ENCODE measurements around the gene MLLT3. TPM values are rescaled to one million over a fixed set of nuclear protein-coding genes. Genes with fewer than 3 reads are reported as not detected.

MLLT3 gene
- total RNA-seq, 2 experiments from 2014 or later = 55.9 to 56.4 TPM

DNA sequence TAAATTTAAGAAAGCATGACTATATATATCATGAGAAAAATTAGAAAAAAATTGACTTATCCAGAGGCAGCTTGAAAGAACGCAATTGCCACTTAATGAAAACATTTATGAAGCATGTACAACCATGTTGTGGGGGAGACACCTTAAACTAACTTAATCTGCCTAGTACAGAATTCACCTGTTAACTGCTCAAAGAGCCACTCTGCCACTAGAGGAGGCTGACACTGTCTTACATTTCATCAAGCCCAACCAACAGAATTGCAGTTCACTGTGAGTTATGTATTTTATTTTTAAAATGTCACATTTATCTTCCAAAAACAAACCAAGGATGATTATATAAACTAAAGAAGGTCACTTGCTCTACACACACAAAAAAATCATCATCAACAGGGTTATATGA, 252.9 kb downstream of the MLLT3 start:
- Mint-ChIP-seq H3K4me1 (peaks cover 9% of the 10 kb centered on the region), H3K36me3 (peaks cover 24% of the 10 kb centered on the region), H3K4me3 (no peak overlapping the region), H3K27me3 (no peaks in the 10 kb centered on the region), H3K27ac (no peak overlapping the region), H3K9me3 (ENCODE audit: low read depth) (peaks cover 2% of the 10 kb centered on the region)
- DNase-seq (no peak), ATAC-seq (no peak)
- CTCF ChIA-PET = interaction anchor here (1.0 to 1.2 kb wide), 2 partner anchors 9 to 10 kb away, joined by 3 read pairs; no protein-coding TSS in a partner anchor

DNA sequence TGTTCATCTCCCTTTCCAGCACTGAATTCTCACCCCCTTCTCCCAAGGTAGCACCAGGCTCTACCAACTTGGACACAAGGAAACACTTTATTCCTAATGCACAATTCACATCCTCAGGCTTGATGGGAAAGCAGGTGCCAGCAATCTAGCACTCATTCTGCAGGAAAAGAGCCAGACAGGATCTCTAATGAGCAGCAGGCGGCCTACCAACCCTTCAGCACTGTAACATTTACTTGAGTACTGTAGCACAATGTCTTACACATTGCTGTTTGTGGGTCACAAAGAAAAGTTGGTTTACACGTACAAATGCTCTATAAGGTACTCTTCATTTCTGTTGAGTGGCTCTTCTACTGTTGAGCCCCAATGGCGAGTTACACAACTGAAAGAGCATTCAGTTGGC, 254.4 kb downstream of the MLLT3 start:
- Mint-ChIP-seq H3K27me3 (no peaks in the 10 kb centered on the region), H3K27ac (no peak overlapping the region), H3K4me1 (peaks cover 15% of the 10 kb centered on the region), H3K36me3 (peaks cover 33% of the 10 kb centered on the region), H3K4me3 (no peak overlapping the region), H3K9me3 (ENCODE audit: low read depth) (peaks cover 2% of the 10 kb centered on the region)
- DNase-seq (no peak), ATAC-seq (no peak)
- CTCF ChIA-PET = interaction anchor here (1.2 kb wide), 1 partner anchor 8 kb away, joined by 3 read pairs; no protein-coding TSS in a partner anchor

DNA sequence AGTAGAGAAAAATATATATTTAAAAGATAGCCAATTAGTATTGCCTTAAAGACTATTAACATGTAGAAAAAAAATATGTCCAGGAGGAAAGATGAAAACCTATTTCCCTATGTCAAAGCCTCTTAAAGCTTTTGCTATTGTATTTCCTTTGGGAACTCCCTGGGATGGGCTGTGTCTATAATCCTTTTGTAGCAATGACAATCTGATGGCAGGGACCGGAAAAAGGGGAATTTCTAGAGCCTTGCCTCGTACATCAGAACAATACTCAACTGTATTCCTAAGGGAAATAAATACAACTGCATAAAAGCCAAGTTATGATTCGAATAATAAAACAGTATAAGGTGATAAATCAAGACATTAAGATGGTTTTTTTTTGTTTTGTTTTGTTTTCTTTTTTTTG, 257.3 kb downstream of the MLLT3 start:
- H3K36me3 Mint-ChIP-seq = peaks cover 51% of the 10 kb centered on the region
- H3K4me3 Mint-ChIP-seq = no peak overlapping the region
- no peak overlapping the region for H3K27ac Mint-ChIP-seq
- no peaks in the 10 kb centered on the region for H3K27me3 Mint-ChIP-seq
- CTCF ChIA-PET = no interaction called here
- no peak for ATAC-seq
- H3K9me3 Mint-ChIP-seq (ENCODE audit: low read depth) = peaks cover 2% of the 10 kb centered on the region
- no peak for DNase-seq
- peaks cover 31% of the 10 kb centered on the region for H3K4me1 Mint-ChIP-seq

DNA sequence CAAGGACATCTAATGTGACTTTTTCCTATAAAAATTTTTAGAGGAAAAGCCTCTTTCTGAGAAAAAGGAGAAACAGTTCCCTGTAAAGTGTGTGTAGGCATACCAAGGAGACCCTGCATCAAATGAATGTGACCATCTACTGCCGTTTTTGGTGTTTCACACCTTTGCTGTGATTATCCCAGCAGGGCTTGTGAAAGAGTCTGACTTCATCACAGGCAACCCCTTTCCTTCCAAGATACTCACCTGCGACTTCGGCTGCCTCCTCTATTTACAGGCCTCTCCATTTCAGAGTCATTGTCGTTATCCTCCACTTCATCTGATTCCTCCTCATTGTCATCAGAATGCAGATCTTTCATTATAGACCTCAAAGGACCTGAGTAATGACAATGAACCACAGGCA, 259.1 kb downstream of the MLLT3 start:
- peaks cover 36% of the 10 kb centered on the region for H3K4me1 Mint-ChIP-seq
- no peaks in the 10 kb centered on the region for H3K27me3 Mint-ChIP-seq
- no peak for DNase-seq
- peaks cover 2% of the 10 kb centered on the region for H3K9me3 Mint-ChIP-seq (ENCODE audit: low read depth)
- no peak for ATAC-seq
- CTCF ChIA-PET = no interaction called here
- no peak overlapping the region for H3K4me3 Mint-ChIP-seq
- H3K36me3 Mint-ChIP-seq = peaks cover 59% of the 10 kb centered on the region
- peak overlapping the region; percentile 24 for H3K27ac Mint-ChIP-seq

DNA sequence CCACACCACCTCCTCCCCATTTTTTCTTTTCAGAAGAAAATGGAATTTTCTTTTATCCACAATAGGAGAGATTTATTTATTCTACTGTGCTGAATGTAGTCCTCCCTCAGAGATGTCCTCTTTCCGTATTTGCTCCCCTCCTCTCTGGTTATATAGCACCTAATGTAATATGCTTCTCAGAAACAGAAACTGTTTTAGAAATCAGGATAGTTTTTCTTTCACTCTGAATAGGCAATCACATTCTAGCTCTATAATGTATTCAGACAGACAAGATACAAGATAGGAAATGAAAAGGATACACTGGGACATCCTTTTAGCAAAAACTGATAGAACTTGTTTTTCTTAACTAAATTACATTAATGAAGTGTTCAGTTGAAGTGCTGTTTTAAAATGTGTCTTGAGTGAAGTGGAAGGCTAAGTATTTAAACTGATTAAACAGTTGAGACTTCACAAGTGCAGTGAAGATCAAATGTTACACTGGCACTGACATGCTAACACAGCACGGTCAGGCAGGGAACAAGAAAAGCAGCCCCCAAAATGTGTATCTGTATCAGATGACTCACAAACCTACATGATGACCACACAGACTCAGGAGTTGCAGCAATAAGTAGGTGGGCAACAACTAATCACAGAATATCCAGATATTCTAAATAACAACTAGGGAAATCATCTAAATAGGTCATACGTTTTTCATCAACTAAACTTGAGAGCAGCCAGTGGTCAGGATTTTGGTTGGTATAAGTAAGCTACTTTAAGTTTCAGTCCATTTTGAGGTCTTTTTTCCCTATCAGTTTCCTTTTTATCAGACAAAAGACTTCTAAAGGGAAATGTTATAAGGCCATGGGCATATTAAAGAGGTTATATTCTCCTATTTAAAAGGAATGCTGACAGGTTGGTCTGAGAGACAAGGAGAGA, 260.4 kb downstream of the MLLT3 start:
- ATAC-seq = peak; percentile 86
- peaks cover 55% of the 10 kb centered on the region for H3K36me3 Mint-ChIP-seq
- DNase-seq = no peak
- H3K9me3 Mint-ChIP-seq (ENCODE audit: low read depth) = no peaks in the 10 kb centered on the region
- peak overlapping the region; percentile 42 for H3K4me3 Mint-ChIP-seq
- peaks cover 44% of the 10 kb centered on the region for H3K4me1 Mint-ChIP-seq
- CTCF ChIA-PET = interaction anchor here (0.6 to 0.7 kb wide), 2 partner anchors 47 to 71 kb away, joined by 3 read pairs; no protein-coding TSS in a partner anchor
- H3K27me3 Mint-ChIP-seq = no peaks in the 10 kb centered on the region
- peak overlapping the region; percentile 87 for H3K27ac Mint-ChIP-seq

DNA sequence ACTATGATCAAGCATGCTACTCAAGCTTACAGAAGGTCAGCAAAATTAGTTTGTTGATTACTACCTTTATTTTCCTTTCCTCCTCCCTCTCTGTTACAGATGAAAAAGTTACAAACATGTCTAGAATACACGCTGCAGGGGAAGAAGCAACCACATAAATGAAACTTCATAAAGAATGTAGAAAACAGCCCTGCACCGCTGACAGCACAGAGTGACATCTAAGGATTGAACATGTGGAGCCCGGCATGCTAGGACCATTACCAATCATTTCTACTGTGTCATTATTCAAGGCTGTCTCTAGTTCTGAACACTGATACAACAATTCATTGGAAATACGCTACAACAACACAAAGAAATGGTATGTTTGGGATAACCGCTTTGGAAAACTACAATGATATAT, 261.1 kb downstream of the MLLT3 start:
- H3K4me1 Mint-ChIP-seq = peaks cover 51% of the 10 kb centered on the region
- H3K27ac Mint-ChIP-seq = peak overlapping the region; percentile 87
- peak overlapping the region; percentile 22 for H3K4me3 Mint-ChIP-seq
- CTCF ChIA-PET = interaction anchor here (1.6 kb wide), 1 partner anchor 26 kb away, joined by 3 read pairs; no protein-coding TSS in a partner anchor
- no peaks in the 10 kb centered on the region for H3K9me3 Mint-ChIP-seq (ENCODE audit: low read depth)
- H3K36me3 Mint-ChIP-seq = peaks cover 50% of the 10 kb centered on the region
- ATAC-seq = no peak
- no peaks in the 10 kb centered on the region for H3K27me3 Mint-ChIP-seq
- DNase-seq = no peak

DNA sequence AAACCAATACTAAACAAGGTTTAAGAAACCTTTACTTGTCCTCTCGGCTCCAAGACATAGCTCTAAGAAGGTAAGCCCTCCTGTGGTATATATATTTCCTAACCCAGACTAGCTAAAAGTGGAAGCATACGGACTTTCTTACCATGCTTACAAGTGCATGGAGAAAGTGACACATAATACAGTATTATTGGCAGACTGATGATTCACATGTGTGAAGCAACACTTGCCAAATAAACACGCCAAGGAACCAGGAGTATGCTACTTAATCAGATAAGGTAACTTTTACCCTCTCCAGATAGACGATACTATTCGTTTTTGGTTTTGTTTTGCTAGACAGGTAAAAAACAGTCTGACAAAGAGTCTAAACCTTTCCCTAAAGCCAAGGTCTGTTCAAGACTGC, 264.1 kb downstream of the MLLT3 start:
- CTCF ChIA-PET = interaction anchor here (0.9 to 2.3 kb wide), 2 partner anchors 65 to 582 kb away, joined by 3 to 8 read pairs; no protein-coding TSS in a partner anchor
- DNase-seq (no peak), ATAC-seq (no peak)
- no peaks in the 10 kb centered on the region for H3K9me3 Mint-ChIP-seq (ENCODE audit: low read depth)
- no peak overlapping the region for H3K4me3 Mint-ChIP-seq
- H3K4me1 Mint-ChIP-seq = peaks cover 69% of the 10 kb centered on the region
- no peaks in the 10 kb centered on the region for H3K27me3 Mint-ChIP-seq
- H3K27ac Mint-ChIP-seq = no peak overlapping the region
- peaks cover 54% of the 10 kb centered on the region for H3K36me3 Mint-ChIP-seq

DNA sequence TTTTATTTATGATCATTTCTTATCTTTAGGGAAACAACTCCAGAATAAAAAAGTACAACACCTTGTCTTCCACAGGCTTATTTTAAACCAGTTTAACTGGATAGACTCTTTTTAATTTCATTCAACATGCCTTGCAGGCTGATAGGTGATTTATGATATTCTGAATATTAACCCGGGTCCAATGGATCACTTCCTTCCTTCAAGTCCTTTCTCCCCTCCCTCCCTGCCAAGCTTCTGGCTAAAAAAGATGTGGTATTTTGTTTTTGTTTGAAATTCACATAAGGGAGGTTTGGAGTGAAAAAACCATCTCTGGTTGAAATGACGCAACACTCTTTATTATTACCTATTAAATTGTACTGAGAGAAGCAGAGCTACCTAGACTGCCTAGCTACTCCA, 265.3 kb downstream of the MLLT3 start:
- Mint-ChIP-seq H3K27me3 (no peaks in the 10 kb centered on the region), H3K4me1 (peaks cover 59% of the 10 kb centered on the region), H3K36me3 (peaks cover 55% of the 10 kb centered on the region), H3K4me3 (no peak overlapping the region), H3K27ac (no peak overlapping the region), H3K9me3 (ENCODE audit: low read depth) (no peaks in the 10 kb centered on the region)
- CTCF ChIA-PET = interaction anchor here (0.7 to 2.3 kb wide), 4 partner anchors 265 to 584 kb away, joined by 3 to 8 read pairs (median 4); partner anchors contain the start of gene MLLT3
- DNase-seq = no peak
- ATAC-seq = no peak

DNA sequence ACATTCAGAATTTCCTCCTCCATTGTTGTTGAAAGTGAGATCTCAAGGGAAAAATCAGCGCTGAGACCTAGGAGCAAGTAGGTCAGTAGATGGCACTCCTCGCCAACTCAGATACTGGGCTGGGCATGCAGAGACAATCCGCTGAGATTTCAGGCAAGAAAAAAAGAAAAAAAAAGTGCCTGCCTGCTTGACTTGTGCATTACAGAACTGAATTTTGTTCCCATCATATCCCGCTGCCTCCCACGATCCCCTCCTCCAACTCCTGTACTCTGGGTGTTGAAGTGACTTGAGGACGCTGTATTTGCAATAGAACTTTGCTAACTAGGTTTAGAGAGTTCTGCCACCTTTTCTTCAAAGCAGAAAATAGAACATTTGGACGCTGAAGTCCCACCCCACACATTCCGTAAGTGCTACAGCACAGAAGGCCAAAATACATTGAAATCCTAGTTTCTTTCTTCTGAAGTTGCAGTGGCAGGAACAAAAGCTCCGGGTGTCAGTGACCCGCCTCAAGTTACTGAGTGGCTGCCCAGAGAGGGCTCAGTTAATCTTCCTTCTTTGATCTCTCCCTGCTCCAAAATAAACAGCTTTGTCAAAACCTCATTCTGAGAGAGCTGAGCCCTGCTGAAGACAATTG, 265.8 kb downstream of the MLLT3 start:
- Mint-ChIP-seq H3K4me3 (no peak overlapping the region), H3K4me1 (peaks cover 55% of the 10 kb centered on the region), H3K27ac (no peak overlapping the region), H3K36me3 (peaks cover 54% of the 10 kb centered on the region), H3K27me3 (no peaks in the 10 kb centered on the region), H3K9me3 (ENCODE audit: low read depth) (no peaks in the 10 kb centered on the region)
- ATAC-seq = peak; percentile 51
- DNase-seq = peak; percentile 57
- CTCF ChIA-PET = interaction anchor here (0.7 to 2.3 kb wide), 4 partner anchors 266 to 584 kb away, joined by 3 to 8 read pairs (median 4); partner anchors contain the start of gene MLLT3

DNA sequence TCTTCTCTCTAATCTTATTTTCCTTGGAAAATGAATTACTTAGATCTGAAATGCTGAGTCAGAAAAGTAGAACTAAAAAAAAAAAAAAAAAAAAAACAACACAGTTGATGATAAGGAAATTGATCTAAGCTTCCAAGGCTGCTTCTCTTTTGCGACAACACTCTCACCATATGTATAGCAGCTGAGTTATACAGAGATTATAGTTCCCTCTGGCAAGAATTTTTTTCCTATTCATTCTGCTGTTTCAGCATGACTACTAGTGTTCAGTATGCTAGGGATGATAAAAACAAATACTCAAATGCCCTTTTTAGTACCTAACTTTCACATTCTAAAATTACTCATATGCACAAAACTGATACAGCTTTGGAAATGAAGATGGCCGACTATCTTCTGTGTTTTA, 267.3 kb downstream of the MLLT3 start:
- peaks cover 49% of the 10 kb centered on the region for H3K36me3 Mint-ChIP-seq
- ATAC-seq (peak; percentile 64), DNase-seq (no peak)
- H3K4me3 Mint-ChIP-seq = no peak overlapping the region
- H3K27ac Mint-ChIP-seq = peak overlapping the region; percentile 30
- H3K4me1 Mint-ChIP-seq = peaks cover 44% of the 10 kb centered on the region
- CTCF ChIA-PET = interaction anchor here (0.7 to 1.4 kb wide), 6 partner anchors 20 to 586 kb away, joined by 3 to 5 read pairs (median 3); no protein-coding TSS in a partner anchor
- no peaks in the 10 kb centered on the region for H3K9me3 Mint-ChIP-seq (ENCODE audit: low read depth)
- H3K27me3 Mint-ChIP-seq = no peaks in the 10 kb centered on the region

DNA sequence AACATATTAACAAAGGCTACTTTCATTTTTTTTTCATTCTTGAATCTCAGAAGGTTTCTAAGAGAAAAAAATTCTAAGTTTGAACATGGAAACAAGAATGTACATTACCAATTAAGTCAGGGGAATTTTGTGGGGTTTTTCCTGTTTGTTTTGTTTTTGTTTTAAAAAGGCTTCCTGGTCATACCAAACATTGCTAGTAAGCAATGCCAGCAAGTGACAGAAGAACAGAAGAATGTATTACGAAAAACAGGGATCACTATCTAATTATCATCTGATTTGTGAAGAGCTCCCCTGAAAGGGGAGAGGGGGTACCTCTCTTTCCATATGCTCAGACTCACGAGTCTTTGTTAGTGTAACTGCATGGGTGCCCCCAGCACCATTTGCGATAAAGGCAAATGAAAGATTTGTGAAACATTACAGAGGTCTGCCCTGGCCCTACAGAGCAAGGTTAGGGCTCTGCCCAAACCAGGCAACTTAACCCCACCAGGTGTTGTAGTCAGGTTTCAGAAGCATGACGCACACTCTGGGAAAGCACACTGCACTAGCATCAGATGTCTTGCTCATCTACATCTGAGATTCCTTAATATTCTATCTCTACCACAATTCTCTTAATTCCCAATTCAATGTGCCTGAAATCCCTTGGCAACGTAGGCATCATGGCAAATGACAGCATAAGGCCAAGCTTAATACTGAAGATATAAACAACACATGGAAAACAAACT, 268.2 kb downstream of the MLLT3 start:
- ATAC-seq = no peak
- Mint-ChIP-seq H3K9me3 (ENCODE audit: low read depth) (no peaks in the 10 kb centered on the region), H3K36me3 (peaks cover 47% of the 10 kb centered on the region), H3K27me3 (no peaks in the 10 kb centered on the region), H3K27ac (no peak overlapping the region), H3K4me1 (peaks cover 44% of the 10 kb centered on the region), H3K4me3 (no peak overlapping the region)
- no peak for DNase-seq
- CTCF ChIA-PET = interaction anchor here (0.7 to 1.4 kb wide), 3 partner anchors 19 to 272 kb away, joined by 3 read pairs; no protein-coding TSS in a partner anchor

DNA sequence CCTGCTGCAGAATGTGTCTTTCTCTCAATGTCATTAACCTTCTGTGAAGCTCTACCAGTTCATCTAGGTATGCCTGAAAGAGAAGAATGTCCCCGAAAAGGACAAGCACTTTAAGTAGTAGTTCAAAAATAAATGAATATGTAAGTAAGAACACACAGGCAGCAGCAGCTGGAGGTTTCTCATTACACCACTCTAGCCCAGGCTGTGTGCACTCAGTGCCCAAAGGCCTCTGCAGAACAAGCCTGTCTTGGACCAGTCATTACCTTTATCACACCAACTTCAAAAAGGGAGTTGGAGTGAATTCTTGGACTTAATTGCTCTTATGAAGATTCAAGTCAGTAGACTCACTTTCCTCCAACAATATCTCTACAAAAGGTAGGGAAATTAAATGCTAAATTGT, 268.8 kb downstream of the MLLT3 start:
- H3K4me1 Mint-ChIP-seq = peaks cover 44% of the 10 kb centered on the region

DNA sequence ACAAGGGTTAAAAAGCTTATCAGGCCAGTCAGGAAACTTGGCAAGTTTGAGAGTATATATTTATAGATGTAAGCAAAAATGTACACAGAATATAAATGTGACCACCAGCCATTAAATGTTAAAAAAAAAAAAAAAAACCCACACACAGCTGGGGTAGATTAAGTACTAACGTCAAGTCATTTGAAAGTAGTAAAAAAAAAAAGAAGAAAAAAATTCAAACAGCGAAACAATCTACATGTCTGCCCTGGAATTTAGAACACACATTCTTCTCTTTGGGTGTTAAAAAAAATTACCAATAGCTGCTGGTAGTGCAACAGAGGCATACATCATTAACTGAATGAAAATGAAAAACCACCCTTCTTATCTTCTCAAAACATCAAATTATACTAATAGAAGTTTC, 269.7 kb downstream of the MLLT3 start:
- CTCF ChIA-PET = interaction anchor here (0.8 to 1.0 kb wide), 2 partner anchors 286 to 406 kb away, joined by 3 read pairs; no protein-coding TSS in a partner anchor
- Mint-ChIP-seq H3K27me3 (no peaks in the 10 kb centered on the region), H3K27ac (no peak overlapping the region), H3K4me3 (no peak overlapping the region), H3K4me1 (peaks cover 41% of the 10 kb centered on the region), H3K9me3 (ENCODE audit: low read depth) (no peaks in the 10 kb centered on the region), H3K36me3 (peaks cover 49% of the 10 kb centered on the region)
- ATAC-seq (no peak), DNase-seq (no peak)

More for the DNA sequence above, 268.8 kb downstream of the MLLT3 start:
- H3K36me3 Mint-ChIP-seq = peaks cover 45% of the 10 kb centered on the region
- no peaks in the 10 kb centered on the region for H3K27me3 Mint-ChIP-seq
- no peak overlapping the region for H3K27ac Mint-ChIP-seq
- CTCF ChIA-PET = no interaction called here
- DNase-seq = no peak
- H3K4me3 Mint-ChIP-seq = no peak overlapping the region
- ATAC-seq = no peak
- H3K9me3 Mint-ChIP-seq (ENCODE audit: low read depth) = no peaks in the 10 kb centered on the region

Measured in activated CD8-positive, alpha-beta memory T cell treated with anti-CD3 and anti-CD28 coated beads, Interleukin-2, amount 10 ng/mL, durations not matched to agents 7 days and 5 days (primary cell).